NB4 (cell line): ENCODE measurements around the gene ADARB2.
"Not testable (repeated sequence)": the region's sequence is repeated elsewhere in the genome, so short reads cannot be mapped to it uniquely, and the experiment has no call there.

Experiments
- DNase-seq: peaks from one replicate; pipeline ENCODE4 v3.0.0; 2010; ENCODE audit warnings: low read depth
- H3K4me3 ChIP-seq: one replicate; pipeline ENCODE4 v1.5.1; 2011; ENCODE audit warnings: mild to moderate bottlenecking, low read depth, low read length, moderate library complexity
- MYC ChIP-seq: IDR thresholded peaks from 2 replicates; pipeline ENCODE4 v1.6.1; 2011; ENCODE audit warnings: low read depth, low read length
- POLR2A ChIP-seq: IDR thresholded peaks from 2 replicates; pipeline ENCODE4 v1.6.1; 2011; ENCODE audit warnings: mild to moderate bottlenecking; ENCODE audit not compliant: insufficient read length; ENCODE audit errors: extremely low read depth
- TF ChIP-seq, protein P1 (sequence below): IDR thresholded peaks from one replicate; pipeline ENCODE4 v1.5.1; 2012; ENCODE audit warnings: low read depth, low read length
- TF ChIP-seq, protein P2 (sequence below): IDR thresholded peaks from 2 replicates; pipeline ENCODE4 v1.6.1; 2011; ENCODE audit warnings: low read depth, low read length

ADARB2 gene

GRCh38 chr10:1540144-1540543 is 197.2 kb downstream of the ADARB2 start:
- no peak overlapping the region for H3K4me3 ChIP-seq
- no peak for DNase-seq
- TF ChIP-seq POLR2A (no peak), MYC (no peak)
- TF ChIP-seq, protein P1, sequence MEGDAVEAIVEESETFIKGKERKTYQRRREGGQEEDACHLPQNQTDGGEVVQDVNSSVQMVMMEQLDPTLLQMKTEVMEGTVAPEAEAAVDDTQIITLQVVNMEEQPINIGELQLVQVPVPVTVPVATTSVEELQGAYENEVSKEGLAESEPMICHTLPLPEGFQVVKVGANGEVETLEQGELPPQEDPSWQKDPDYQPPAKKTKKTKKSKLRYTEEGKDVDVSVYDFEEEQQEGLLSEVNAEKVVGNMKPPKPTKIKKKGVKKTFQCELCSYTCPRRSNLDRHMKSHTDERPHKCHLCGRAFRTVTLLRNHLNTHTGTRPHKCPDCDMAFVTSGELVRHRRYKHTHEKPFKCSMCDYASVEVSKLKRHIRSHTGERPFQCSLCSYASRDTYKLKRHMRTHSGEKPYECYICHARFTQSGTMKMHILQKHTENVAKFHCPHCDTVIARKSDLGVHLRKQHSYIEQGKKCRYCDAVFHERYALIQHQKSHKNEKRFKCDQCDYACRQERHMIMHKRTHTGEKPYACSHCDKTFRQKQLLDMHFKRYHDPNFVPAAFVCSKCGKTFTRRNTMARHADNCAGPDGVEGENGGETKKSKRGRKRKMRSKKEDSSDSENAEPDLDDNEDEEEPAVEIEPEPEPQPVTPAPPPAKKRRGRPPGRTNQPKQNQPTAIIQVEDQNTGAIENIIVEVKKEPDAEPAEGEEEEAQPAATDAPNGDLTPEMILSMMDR = no peak
- TF ChIP-seq, protein P2, sequence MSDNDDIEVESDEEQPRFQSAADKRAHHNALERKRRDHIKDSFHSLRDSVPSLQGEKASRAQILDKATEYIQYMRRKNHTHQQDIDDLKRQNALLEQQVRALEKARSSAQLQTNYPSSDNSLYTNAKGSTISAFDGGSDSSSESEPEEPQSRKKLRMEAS = no peak

DNA sequence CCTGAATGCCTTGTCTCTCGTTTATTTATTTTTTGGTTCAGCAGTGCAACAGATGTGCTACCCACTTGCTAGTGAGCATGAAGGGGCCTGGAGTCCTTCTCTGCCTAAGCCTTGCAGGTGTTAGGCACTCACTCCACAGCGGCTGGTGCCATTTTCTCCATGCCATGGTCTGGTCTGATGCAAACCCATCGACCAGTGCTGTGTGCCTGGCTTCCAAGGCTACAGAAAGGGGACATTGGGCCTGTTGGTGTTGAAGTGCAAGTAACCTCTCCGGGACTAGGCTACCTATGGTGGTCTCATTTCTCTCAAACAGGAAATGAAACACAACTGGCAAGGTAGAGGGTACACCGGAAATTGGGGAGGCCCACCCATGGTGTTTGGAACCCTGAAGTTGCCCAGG is 198.1 kb downstream of the ADARB2 start:
- H3K4me3 ChIP-seq = no peak overlapping the region
- TF ChIP-seq, protein P1 = no peak
- TF ChIP-seq, protein P2 = no peak
- TF ChIP-seq POLR2A (no peak), MYC (no peak)
- DNase-seq = no peak

GRCh38 chr10:1538531-1539061 is 198.7 kb downstream of the ADARB2 start:
- TF ChIP-seq, protein P2 = no peak
- TF ChIP-seq, protein P1 = no peak
- TF ChIP-seq MYC (no peak), POLR2A (no peak)
- no peak overlapping the region for H3K4me3 ChIP-seq
- DNase-seq = no peak

DNA sequence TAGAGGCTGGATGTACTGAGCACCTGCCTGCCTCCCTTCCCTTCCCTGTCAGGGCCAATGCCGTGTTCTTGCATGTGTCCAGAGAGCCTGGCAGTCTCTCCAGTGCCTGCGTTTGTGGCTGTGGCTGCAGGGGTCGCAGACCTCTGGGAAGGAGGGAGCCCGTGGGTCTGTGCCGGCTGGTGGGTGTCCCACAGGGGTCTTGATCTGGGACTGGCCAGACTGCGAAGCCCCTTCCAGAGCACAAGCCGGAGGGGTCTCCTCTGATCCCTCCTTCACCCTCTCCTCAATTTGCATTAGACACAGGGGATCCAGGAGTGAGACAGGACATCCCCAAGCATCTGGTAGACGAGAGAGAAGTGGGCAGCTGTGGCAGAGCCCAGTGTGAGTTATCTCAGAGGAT is 199.2 kb downstream of the ADARB2 start:
- no peak overlapping the region for H3K4me3 ChIP-seq
- DNase-seq = no peak
- TF ChIP-seq, protein P2 = no peak
- no peak for TF ChIP-seq MYC
- TF ChIP-seq POLR2A = no peak
- TF ChIP-seq, protein P1 = no peak

- DNase-seq, H3K4me3 ChIP-seq: not testable (repeated sequence)
Observed at GRCh38 chr10:1537449-1537848, 199.9 kb downstream of the ADARB2 start.

DNA sequence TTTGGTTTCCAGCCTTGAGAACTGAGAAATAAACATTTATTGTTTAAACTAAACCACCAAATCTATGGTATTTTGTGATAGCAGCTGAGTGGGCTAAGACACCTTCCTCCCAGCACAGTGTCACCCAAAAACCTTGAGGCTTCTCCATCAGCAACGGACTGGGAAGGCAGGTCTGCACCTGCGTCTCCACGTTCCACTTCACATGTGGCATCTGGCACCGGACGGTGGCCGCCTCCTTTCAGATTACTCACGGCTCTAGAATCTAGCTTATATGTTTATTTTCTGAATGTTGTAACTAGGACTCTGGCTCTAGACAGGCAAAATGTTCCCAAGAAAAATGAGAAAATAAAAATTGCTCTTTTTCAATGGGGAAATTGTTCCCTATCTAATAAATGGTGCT is 201.0 kb downstream of the ADARB2 start:
- H3K4me3 ChIP-seq = no peak overlapping the region
- no peak for DNase-seq
- TF ChIP-seq, protein P1 = no peak
- TF ChIP-seq MYC (no peak), POLR2A (no peak)
- TF ChIP-seq, protein P2 = no peak
